IPS-20b (cell line): Measurements from ENCODE around the gene C2orf92.
"Not testable (repeated sequence)": the region's sequence is repeated elsewhere in the genome, so short reads cannot be mapped to it uniquely, and the experiment has no call there.

Source experiments
- H3K27ac ChIP-seq: one replicate; pipeline ENCODE4 v1.5.1; 2013; ENCODE audit warnings: low read length
- H3K27me3 ChIP-seq: 2 replicates; pipeline ENCODE4 v1.6.1; 2013; ENCODE audit warnings: mild to moderate bottlenecking, low read length, inconsistent platforms; ENCODE audit not compliant: insufficient read depth
- H3K36me3 ChIP-seq: 2 replicates; pipeline ENCODE4 v1.6.1; 2013; ENCODE audit warnings: low read depth, mild to moderate bottlenecking, inconsistent platforms, low read length, moderate library complexity; ENCODE audit not compliant: insufficient read depth
- H3K4me1 ChIP-seq: 2 replicates; pipeline ENCODE4 v1.6.1; 2013; ENCODE audit warnings: mild to moderate bottlenecking, control low read depth, inconsistent platforms, low read length, moderate library complexity; ENCODE audit not compliant: insufficient read depth
- H3K4me3 ChIP-seq: 2 replicates; pipeline ENCODE4 v1.5.1; 2013; ENCODE audit warnings: mild to moderate bottlenecking, low read length, inconsistent platforms
- H3K9ac ChIP-seq: 2 replicates; pipeline ENCODE4 v1.6.1; 2013; ENCODE audit warnings: low read depth, mild to moderate bottlenecking, inconsistent platforms, low read length, moderate library complexity
- H3K9me3 ChIP-seq: 2 replicates; pipeline ENCODE4 v1.6.1; 2013; ENCODE audit warnings: mild to moderate bottlenecking, low read depth, low read length, inconsistent platforms; ENCODE audit not compliant: insufficient read depth

The C2orf92 gene

DNA sequence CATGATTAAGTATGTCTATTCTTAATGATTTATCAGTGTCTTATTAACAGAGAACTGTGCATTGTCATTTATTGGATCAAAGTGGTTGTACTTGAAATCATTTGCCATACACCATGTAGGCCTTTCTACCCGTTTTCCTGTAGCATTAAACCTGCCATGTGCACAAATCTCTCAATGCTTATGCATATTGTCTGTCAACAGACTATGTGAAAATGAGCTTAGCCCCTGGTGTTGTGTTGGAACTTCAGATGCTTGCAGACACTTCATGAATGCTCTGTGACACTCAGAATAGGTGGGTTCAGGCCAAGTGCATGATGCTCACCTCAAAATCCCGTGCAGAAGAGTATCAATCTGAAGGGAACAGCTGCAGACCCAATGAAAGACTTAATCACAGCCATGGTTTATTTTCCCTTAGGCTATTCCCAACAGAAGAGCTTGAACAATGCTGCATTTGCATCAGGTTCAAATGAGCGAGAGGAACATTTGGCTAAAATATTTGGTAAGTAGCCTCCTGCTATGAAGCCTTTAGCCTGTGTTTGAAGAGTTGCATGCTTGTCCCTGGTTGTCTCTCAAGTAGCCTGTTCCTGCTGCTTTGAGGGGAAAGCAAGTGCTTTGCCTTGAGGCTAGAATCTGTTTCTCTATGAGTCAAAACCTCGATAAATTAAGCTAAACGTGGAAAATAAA, 6.1 kb downstream of the C2orf92 start:
- Histone ChIP-seq H3K27me3 (no peaks in the 10 kb centered on the region), H3K4me1 (0 out of 2 replicates have a peak, but pooled peaks cover 4% of the 10 kb centered on the region), H3K9ac (no peak overlapping the region), H3K27ac (no peak overlapping the region), H3K36me3 (no peaks in the 10 kb centered on the region), H3K4me3 (no peak overlapping the region), H3K9me3 (no peaks in the 10 kb centered on the region)

DNA sequence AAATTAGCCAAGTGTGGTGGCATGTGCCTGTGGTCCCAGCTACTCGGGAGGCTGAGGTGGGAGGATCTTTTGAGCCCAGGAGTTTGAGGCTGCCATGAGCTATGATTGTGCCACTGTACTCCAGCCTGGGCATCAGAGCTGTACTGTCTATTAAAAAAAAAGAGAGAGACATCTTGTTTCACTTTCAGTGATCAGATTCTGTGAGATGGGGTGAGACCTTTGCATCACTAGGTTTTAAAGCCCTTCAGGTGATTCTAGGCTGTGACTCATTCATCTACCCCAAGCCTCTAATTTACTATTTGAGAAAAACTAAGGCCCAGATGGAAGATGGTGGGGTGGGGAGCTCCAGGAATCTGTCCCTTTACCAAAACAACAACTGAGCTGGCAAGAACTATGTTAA, 7.1 kb downstream of the C2orf92 start:
- H3K4me1 ChIP-seq, result 0 out of 2 replicates have a peak, but pooled peaks cover 4% of the 10 kb centered on the region
- no peaks in the 10 kb centered on the region for H3K36me3 ChIP-seq
- H3K9me3 ChIP-seq, result peaks cover 4% of the 10 kb centered on the region; the same call in 1 of the 2 replicates

GRCh38 chr2:97677480-97677879, 8.0 kb downstream of the C2orf92 start:
- H3K9me3 ChIP-seq, result peaks cover 4% of the 10 kb centered on the region; the same call in 1 of the 2 replicates
- H3K36me3 ChIP-seq, result no peaks in the 10 kb centered on the region
- no peak overlapping the region for H3K9ac ChIP-seq
- no peak overlapping the region for H3K27ac ChIP-seq
- H3K4me1 ChIP-seq, result 0 out of 2 replicates have a peak, but pooled peaks cover 4% of the 10 kb centered on the region
- H3K4me3 ChIP-seq, result no peak overlapping the region
- no peaks in the 10 kb centered on the region for H3K27me3 ChIP-seq

More for the DNA sequence above, 7.1 kb downstream of the C2orf92 start:
- H3K27me3 ChIP-seq, result no peaks in the 10 kb centered on the region
- no peak overlapping the region for H3K9ac ChIP-seq
- no peak overlapping the region for H3K4me3 ChIP-seq
- H3K27ac ChIP-seq, result no peak overlapping the region

GRCh38 chr2:97678298-97678697, 8.8 kb downstream of the C2orf92 start:
- H3K36me3 ChIP-seq, result no peaks in the 10 kb centered on the region
- no peak overlapping the region for H3K9ac ChIP-seq
- no peak overlapping the region for H3K27ac ChIP-seq
- H3K27me3 ChIP-seq, result no peaks in the 10 kb centered on the region
- 0 out of 2 replicates have a peak, but pooled peaks cover 4% of the 10 kb centered on the region for H3K4me1 ChIP-seq
- H3K4me3 ChIP-seq, result no peak overlapping the region
- H3K9me3 ChIP-seq, result peaks cover 4% of the 10 kb centered on the region; the same call in 1 of the 2 replicates

DNA sequence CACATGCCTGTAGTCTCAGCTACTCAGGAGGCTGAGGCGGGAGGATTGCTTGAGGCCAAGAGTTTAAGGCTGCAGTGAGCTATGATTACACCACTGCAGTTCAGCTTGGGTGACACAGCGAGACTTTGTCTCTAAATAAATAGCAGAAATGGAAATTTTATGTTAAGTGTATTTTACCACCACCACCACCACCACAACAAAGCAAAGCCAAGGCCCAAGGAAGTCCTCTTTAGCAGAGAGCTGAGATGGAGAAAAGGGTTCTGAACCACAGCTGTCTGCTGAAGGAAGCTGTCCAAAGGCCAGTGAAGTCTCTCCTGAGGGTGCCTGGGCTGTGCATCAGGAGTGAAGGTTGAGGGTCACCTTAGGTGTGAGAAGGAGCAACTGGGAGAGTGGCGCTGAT, 17.7 kb downstream of the C2orf92 start:
- not testable (repeated sequence) for H3K4me3 ChIP-seq, H3K4me1 ChIP-seq, H3K27ac ChIP-seq, H3K9me3 ChIP-seq, H3K9ac ChIP-seq, H3K36me3 ChIP-seq, H3K27me3 ChIP-seq

GRCh38 chr2:97688062-97688827, 18.7 kb downstream of the C2orf92 start:
- Histone ChIP-seq H3K27me3 (no peaks in the 10 kb centered on the region), H3K4me1 (no peaks in the 10 kb centered on the region), H3K4me3 (no peak overlapping the region), H3K9ac (no peak overlapping the region), H3K27ac (no peak overlapping the region), H3K9me3 (peaks cover 4% of the 10 kb centered on the region; the same call in 1 of the 2 replicates), H3K36me3 (no peaks in the 10 kb centered on the region)

- H3K36me3 ChIP-seq, result no peaks in the 10 kb centered on the region
- no peaks in the 10 kb centered on the region for H3K27me3 ChIP-seq
- H3K9ac ChIP-seq, result no peak overlapping the region
- no peaks in the 10 kb centered on the region for H3K9me3 ChIP-seq
- H3K4me3 ChIP-seq, result no peak overlapping the region
- H3K27ac ChIP-seq, result no peak overlapping the region
- H3K4me1 ChIP-seq, result no peaks in the 10 kb centered on the region
These were observed 21.7 kb downstream of the C2orf92 start for GRCh38 chr2:97691166-97691565.

GRCh38 chr2:97693476-97693875, 24.0 kb downstream of the C2orf92 start:
- Histone ChIP-seq H3K4me1 (no peaks in the 10 kb centered on the region), H3K36me3 (no peaks in the 10 kb centered on the region), H3K9ac (no peak overlapping the region), H3K27me3 (no peaks in the 10 kb centered on the region), H3K27ac (no peak overlapping the region), H3K4me3 (no peak overlapping the region), H3K9me3 (no peaks in the 10 kb centered on the region)

GRCh38 chr2:97695744-97696143, 26.2 kb downstream of the C2orf92 start:
- Histone ChIP-seq H3K4me1 (no peaks in the 10 kb centered on the region), H3K9ac (no peak overlapping the region), H3K27ac (no peak overlapping the region), H3K36me3 (no peaks in the 10 kb centered on the region), H3K27me3 (no peaks in the 10 kb centered on the region), H3K9me3 (no peaks in the 10 kb centered on the region), H3K4me3 (no peak overlapping the region)

DNA sequence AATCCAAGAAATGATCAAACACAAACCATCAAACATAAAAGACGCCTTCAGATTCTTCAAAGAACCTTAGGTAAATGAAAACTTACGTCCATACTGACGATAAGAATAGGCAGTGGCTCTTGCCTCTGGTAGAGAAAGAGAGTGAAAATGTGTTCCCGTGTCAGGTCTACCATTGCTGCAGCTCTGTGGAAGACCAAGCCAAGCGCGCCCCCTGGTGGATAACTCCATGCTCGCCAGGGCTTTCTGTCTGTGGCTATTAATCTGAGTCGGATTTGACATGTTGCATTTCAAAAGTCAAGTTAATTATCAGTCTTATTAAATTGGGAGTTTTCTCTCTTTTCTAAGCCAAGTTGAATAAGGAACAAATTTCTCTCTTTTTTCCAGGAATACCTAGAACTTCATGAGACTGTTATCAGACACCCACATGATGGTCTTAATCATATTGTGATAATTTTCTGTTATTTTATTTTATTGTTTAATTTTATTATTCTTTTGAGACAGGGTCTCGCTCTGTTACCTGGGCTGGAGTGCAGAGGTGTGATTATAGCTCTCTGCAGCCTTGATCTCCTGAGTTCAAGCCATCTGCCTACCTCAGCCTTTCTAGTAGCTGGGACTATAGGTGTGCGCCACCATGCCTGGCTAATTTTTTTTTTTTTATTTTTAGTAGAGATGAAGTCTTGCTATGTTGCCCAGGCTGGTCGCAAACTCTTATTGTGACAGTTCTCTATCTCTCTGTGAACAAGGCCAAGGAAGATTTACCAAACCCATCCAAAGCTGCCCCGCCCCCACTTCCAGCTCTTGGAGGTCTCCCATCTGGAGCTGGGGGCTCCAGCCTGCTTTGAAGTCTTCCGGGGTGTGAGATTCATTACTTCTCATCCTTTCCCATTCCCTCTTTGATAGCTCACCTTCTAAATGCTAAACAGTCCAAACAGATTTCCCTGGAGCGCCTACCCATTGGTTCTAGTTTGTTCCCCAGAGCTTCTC, 28.0 kb downstream of the C2orf92 start:
- no peaks in the 10 kb centered on the region for H3K9me3 ChIP-seq
- no peak overlapping the region for H3K27ac ChIP-seq
- H3K36me3 ChIP-seq, result no peaks in the 10 kb centered on the region
- H3K27me3 ChIP-seq, result no peaks in the 10 kb centered on the region
- no peaks in the 10 kb centered on the region for H3K4me1 ChIP-seq
- no peak overlapping the region for H3K4me3 ChIP-seq
- no peak overlapping the region for H3K9ac ChIP-seq

- H3K9me3 ChIP-seq, result no peaks in the 10 kb centered on the region
- no peak overlapping the region for H3K4me3 ChIP-seq
- no peak overlapping the region for H3K9ac ChIP-seq
- H3K27me3 ChIP-seq, result no peaks in the 10 kb centered on the region
- no peaks in the 10 kb centered on the region for H3K36me3 ChIP-seq
- no peaks in the 10 kb centered on the region for H3K4me1 ChIP-seq
- no peak overlapping the region for H3K27ac ChIP-seq
These were observed 29.0 kb downstream of the C2orf92 start for GRCh38 chr2:97698530-97698929.
